Cardiac septum (tissue), 1 donor: ENCODE data around the gene DNAAF5. TPM values are rescaled to one million over a fixed set of nuclear protein-coding genes. Genes with fewer than 3 reads are reported as not detected.

ENCODE experiments used
- DNase-seq: peaks from one replicate; pipeline ENCODE4 v3.0.0-alpha.2; 2020; ENCODE audit warnings: low spot score
- intact Hi-C: fragments of 100-400 bp; cut with DNase I; formaldehyde crosslinking; loops from one replicate; pipeline ENCODE4 v1.14.0; 2022
- total RNA-seq: library from RNA; stranded (reverse); fragmentation: NEBNext Ultra II Directional; extraction: Animal tissue kit (Norgen Biotek cat#: 25700); gene quantifications from one replicate; pipeline ENCODE4 v1.2.1, GENCODE V29; 2021
- donor health status: DM: no; HTN: no; CAD: no.

DNAAF5 gene
- total RNA-seq, 1 donor from 2014 or later = 22.1 TPM

- no peak for DNase-seq
- intact Hi-C loops = loop anchor here (2.0 to 5.0 kb wide), 3 partner anchors 107 to 452 kb away; no protein-coding TSS in a partner anchor
Observed at GRCh38 chr7:774161-775109, 47.9 kb downstream of the DNAAF5 start.

GRCh38 chr7:776381-776780, 49.9 kb downstream of the DNAAF5 start:
- intact Hi-C loops = no loop called here
- no peak for DNase-seq

GRCh38 chr7:776992-777727, 50.7 kb downstream of the DNAAF5 start:
- intact Hi-C loops = no loop called here
- no peak for DNase-seq

GRCh38 chr7:777728-778078, 51.2 kb downstream of the DNAAF5 start:
- intact Hi-C loops = no loop called here
- DNase-seq = no peak

GRCh38 chr7:778271-778967, 51.9 kb downstream of the DNAAF5 start:
- no peak for DNase-seq
- intact Hi-C loops = no loop called here

- intact Hi-C loops = no loop called here
- DNase-seq = no peak
Observed at GRCh38 chr7:778968-779451, 52.5 kb downstream of the DNAAF5 start.

- DNase-seq = no peak
- intact Hi-C loops = no loop called here
Observed at GRCh38 chr7:779480-779879, 53.0 kb downstream of the DNAAF5 start.

- DNase-seq = no peak
- intact Hi-C loops = no loop called here
Observed at GRCh38 chr7:780081-780480, 53.6 kb downstream of the DNAAF5 start.

GRCh38 chr7:780516-780915, 54.0 kb downstream of the DNAAF5 start:
- DNase-seq = no peak
- intact Hi-C loops = no loop called here

- intact Hi-C loops = no loop called here
- no peak for DNase-seq
Observed at GRCh38 chr7:781186-781849, 54.8 kb downstream of the DNAAF5 start.

- no peak for DNase-seq
- intact Hi-C loops = no loop called here
Observed at GRCh38 chr7:781936-782529, 55.5 kb downstream of the DNAAF5 start.

- intact Hi-C loops = no loop called here
- no peak for DNase-seq
Observed at GRCh38 chr7:782718-783449, 56.4 kb downstream of the DNAAF5 start.

GRCh38 chr7:783556-784490, 57.3 kb downstream of the DNAAF5 start:
- intact Hi-C loops = no loop called here
- DNase-seq = no peak

GRCh38 chr7:784971-785370, 58.5 kb downstream of the DNAAF5 start:
- no peak for DNase-seq
- intact Hi-C loops = no loop called here

- DNase-seq = no peak
- intact Hi-C loops = no loop called here
Observed at GRCh38 chr7:785416-785815, 58.9 kb downstream of the DNAAF5 start.

GRCh38 chr7:786472-787255, 60.2 kb downstream of the DNAAF5 start:
- no peak for DNase-seq
- intact Hi-C loops = loop anchor here (2.0 kb wide), 1 partner anchor 86 kb away; no protein-coding TSS in a partner anchor
